Activated CD8-positive, alpha-beta memory T cell treated with anti-CD3 and anti-CD28 coated beads, Interleukin-2, amount 50 U/mL, for 24 hours (primary cell): ENCODE data around the gene SHKBP1.
"Not testable (repeated sequence)": the region's sequence is repeated elsewhere in the genome, so short reads cannot be mapped to it uniquely, and the experiment has no call there.

ENCODE experiments used
- DNase-seq: peaks from one replicate; pipeline ENCODE4 v3.0.0-alpha.2; 2020; ENCODE audit errors: extremely low read depth

The SHKBP1 gene

GRCh38 chr19:40576585-40577451 lies at the start of gene SHKBP1:
SHKBP1 (plus strand) TSS chr19:40576873; CDS start chr19:40576900, 27 bp downstream.
- peak; percentile 83 for DNase-seq

GRCh38 chr19:40528078-40528477 lies 48.6 kb upstream of the SHKBP1 start:
- no peak for DNase-seq

- DNase-seq = no peak
Measured at GRCh38 chr19:40528533-40529092, 48.1 kb upstream of the SHKBP1 start.

GRCh38 chr19:40529093-40529954 lies 47.3 kb upstream of the SHKBP1 start:
- peak; percentile 58 for DNase-seq

GRCh38 chr19:40530091-40530901 lies 46.4 kb upstream of the SHKBP1 start:
- no peak for DNase-seq

GRCh38 chr19:40533508-40533907 lies 43.2 kb upstream of the SHKBP1 start:
- no peak for DNase-seq

GRCh38 chr19:40534148-40534547 lies 42.5 kb upstream of the SHKBP1 start:
- DNase-seq = no peak

- no peak for DNase-seq
Measured at GRCh38 chr19:40539070-40539469, 37.6 kb upstream of the SHKBP1 start.

GRCh38 chr19:40542202-40542859 lies 34.3 kb upstream of the SHKBP1 start:
- DNase-seq = no peak

- no peak for DNase-seq
Measured at GRCh38 chr19:40543029-40543597, 33.6 kb upstream of the SHKBP1 start.

GRCh38 chr19:40546153-40546841 lies 30.4 kb upstream of the SHKBP1 start:
- DNase-seq = not testable (repeated sequence)

GRCh38 chr19:40547190-40547589 lies 29.5 kb upstream of the SHKBP1 start:
- not testable (repeated sequence) for DNase-seq

GRCh38 chr19:40547836-40548235 lies 28.8 kb upstream of the SHKBP1 start:
- DNase-seq = no peak

- DNase-seq = peak; percentile 26
Measured at GRCh38 chr19:40549007-40549708, 27.5 kb upstream of the SHKBP1 start.

GRCh38 chr19:40550951-40551350 lies 25.7 kb upstream of the SHKBP1 start:
- DNase-seq = no peak

GRCh38 chr19:40552848-40553247 lies 23.8 kb upstream of the SHKBP1 start:
- DNase-seq = no peak

- no peak for DNase-seq
Measured at GRCh38 chr19:40553885-40554857, 22.5 kb upstream of the SHKBP1 start.
